Measurements from ENCODE around the gene MAGEB6B.
"Not testable (repeated sequence)": the region's sequence is repeated elsewhere in the genome, so short reads cannot be mapped to it uniquely, and the experiment has no call there.

GRCh38 chrX:26204717-26205116 lies 44.3 kb downstream of the MAGEB6B start:
- not testable (repeated sequence) for TF ChIP-seq CTCF, POLR2A, POLR2AphosphoS5, EP300 (IDR thresholded peaks at IDR 0.05)

Measured in suprapubic skin (tissue), 4 donors.